ENCODE results near the gene IQCK. TPM values are rescaled to one million over a fixed set of nuclear protein-coding genes. Genes with fewer than 3 reads are reported as not detected.

The IQCK gene
- total RNA-seq, 2 donors from 2014 or later = 0.74 to 3.3 TPM

GRCh38 chr16:19766988-19767387 is 48.9 kb downstream of the IQCK start:
- Mint-ChIP-seq H3K4me3 (no peak overlapping the region), H3K36me3 (no peaks in the 10 kb centered on the region), H3K27ac (no peak overlapping the region), H3K4me1 (ENCODE audit: low read depth in 2 of 2) (no peaks in the 10 kb centered on the region), H3K27me3 (peaks cover 10 to 12% of the 10 kb centered on the region in 2 donors), H3K9me3 (no peaks in the 10 kb centered on the region)
- no peak for DNase-seq (ENCODE audit: low spot score)
- ATAC-seq = no peak

GRCh38 chr16:19767497-19767896 is 49.4 kb downstream of the IQCK start:
- no peak overlapping the region for H3K4me3 Mint-ChIP-seq
- H3K9me3 Mint-ChIP-seq = no peaks in the 10 kb centered on the region

GRCh38 chr16:19769239-19769638 is 51.2 kb downstream of the IQCK start:
- H3K9me3 Mint-ChIP-seq = no peaks in the 10 kb centered on the region
- no peak overlapping the region for H3K4me3 Mint-ChIP-seq
- H3K27me3 Mint-ChIP-seq = peaks cover 11 to 12% of the 10 kb centered on the region in 2 donors
- H3K4me1 Mint-ChIP-seq (ENCODE audit: low read depth in 2 of 2) = no peaks in the 10 kb centered on the region
- no peaks in the 10 kb centered on the region for H3K36me3 Mint-ChIP-seq
- no peak for DNase-seq (ENCODE audit: low spot score)
- H3K27ac Mint-ChIP-seq = no peak overlapping the region
- no peak for ATAC-seq

More at GRCh38 chr16:19767497-19767896, 49.4 kb downstream of the IQCK start:
- Mint-ChIP-seq H3K27ac (no peak overlapping the region), H3K4me1 (ENCODE audit: low read depth in 2 of 2) (no peaks in the 10 kb centered on the region), H3K36me3 (no peaks in the 10 kb centered on the region), H3K27me3 (peaks cover 9 to 12% of the 10 kb centered on the region in 2 donors)
- DNase-seq (ENCODE audit: low spot score) (no peak), ATAC-seq (no peak)

- peaks cover 12 to 13% of the 10 kb centered on the region in 2 donors for H3K27me3 Mint-ChIP-seq
- DNase-seq (ENCODE audit: low spot score) (no peak), ATAC-seq (no peak)
- no peaks in the 10 kb centered on the region for H3K9me3 Mint-ChIP-seq
- H3K36me3 Mint-ChIP-seq = no peaks in the 10 kb centered on the region
- H3K4me3 Mint-ChIP-seq = no peak overlapping the region
- no peak overlapping the region for H3K27ac Mint-ChIP-seq
- no peaks in the 10 kb centered on the region for H3K4me1 Mint-ChIP-seq (ENCODE audit: low read depth in 2 of 2)
Observed at GRCh38 chr16:19771040-19771439, 53.0 kb downstream of the IQCK start.

GRCh38 chr16:19771796-19772195 is 53.7 kb downstream of the IQCK start:
- H3K27ac Mint-ChIP-seq = no peak overlapping the region
- H3K4me3 Mint-ChIP-seq = no peak overlapping the region
- H3K9me3 Mint-ChIP-seq = no peaks in the 10 kb centered on the region
- H3K27me3 Mint-ChIP-seq = peaks cover 15 to 17% of the 10 kb centered on the region in 2 donors
- ATAC-seq (no peak), DNase-seq (ENCODE audit: low spot score) (no peak)
- no peaks in the 10 kb centered on the region for H3K36me3 Mint-ChIP-seq
- H3K4me1 Mint-ChIP-seq (ENCODE audit: low read depth in 2 of 2) = no peaks in the 10 kb centered on the region

- no peaks in the 10 kb centered on the region for H3K36me3 Mint-ChIP-seq
- no peaks in the 10 kb centered on the region for H3K4me1 Mint-ChIP-seq (ENCODE audit: low read depth in 2 of 2)
- H3K9me3 Mint-ChIP-seq = no peaks in the 10 kb centered on the region
- no peak overlapping the region for H3K4me3 Mint-ChIP-seq
- no peak for DNase-seq (ENCODE audit: low spot score)
- no peak overlapping the region for H3K27ac Mint-ChIP-seq
- ATAC-seq = no peak
- H3K27me3 Mint-ChIP-seq = peaks cover 13 to 18% of the 10 kb centered on the region in 2 donors
Observed at GRCh38 chr16:19774024-19774423, 56.0 kb downstream of the IQCK start.

- H3K4me1 Mint-ChIP-seq (ENCODE audit: low read depth in 2 of 2) = no peaks in the 10 kb centered on the region
- DNase-seq (ENCODE audit: low spot score) = no peak
- no peak overlapping the region for H3K4me3 Mint-ChIP-seq
- no peak for ATAC-seq
- H3K27ac Mint-ChIP-seq = no peak overlapping the region
- peaks cover 7 to 9% of the 10 kb centered on the region in 2 donors for H3K27me3 Mint-ChIP-seq
- H3K36me3 Mint-ChIP-seq = no peaks in the 10 kb centered on the region
- H3K9me3 Mint-ChIP-seq = no peaks in the 10 kb centered on the region
Observed at GRCh38 chr16:19776147-19776546, 58.1 kb downstream of the IQCK start.

GRCh38 chr16:19776565-19776964 is 58.5 kb downstream of the IQCK start:
- Mint-ChIP-seq H3K36me3 (no peaks in the 10 kb centered on the region), H3K27me3 (peaks cover 7 to 9% of the 10 kb centered on the region in 2 donors), H3K4me3 (no peak overlapping the region), H3K4me1 (ENCODE audit: low read depth in 2 of 2) (no peaks in the 10 kb centered on the region), H3K27ac (no peak overlapping the region), H3K9me3 (no peaks in the 10 kb centered on the region)
- no peak for DNase-seq (ENCODE audit: low spot score)
- no peak for ATAC-seq

- Mint-ChIP-seq H3K4me3 (no peak overlapping the region), H3K27me3 (peaks cover 5 to 7% of the 10 kb centered on the region in 2 donors), H3K27ac (no peak overlapping the region), H3K9me3 (no peaks in the 10 kb centered on the region), H3K4me1 (ENCODE audit: low read depth in 2 of 2) (no peaks in the 10 kb centered on the region), H3K36me3 (no peaks in the 10 kb centered on the region)
- ATAC-seq (no peak), DNase-seq (ENCODE audit: low spot score) (no peak)
Observed at GRCh38 chr16:19780321-19780720, 62.2 kb downstream of the IQCK start.

GRCh38 chr16:19781226-19781625 is 63.2 kb downstream of the IQCK start:
- H3K27me3 Mint-ChIP-seq = peaks cover 5 to 13% of the 10 kb centered on the region in 2 donors
- H3K4me3 Mint-ChIP-seq = no peak overlapping the region
- no peak overlapping the region for H3K27ac Mint-ChIP-seq
- no peaks in the 10 kb centered on the region for H3K9me3 Mint-ChIP-seq
- ATAC-seq (no peak), DNase-seq (ENCODE audit: low spot score) (no peak)
- H3K4me1 Mint-ChIP-seq (ENCODE audit: low read depth in 2 of 2) = no peaks in the 10 kb centered on the region
- no peaks in the 10 kb centered on the region for H3K36me3 Mint-ChIP-seq

GRCh38 chr16:19783363-19784182 is 65.5 kb downstream of the IQCK start:
- Mint-ChIP-seq H3K27ac (no peak overlapping the region), H3K9me3 (no peaks in the 10 kb centered on the region), H3K27me3 (peaks cover 2 to 10% of the 10 kb centered on the region in 2 donors), H3K4me3 (no peak overlapping the region), H3K4me1 (ENCODE audit: low read depth in 2 of 2) (no peaks in the 10 kb centered on the region), H3K36me3 (no peaks in the 10 kb centered on the region)
- ATAC-seq (no peak), DNase-seq (ENCODE audit: low spot score) (no peak)

GRCh38 chr16:19784183-19784736 is 66.2 kb downstream of the IQCK start:
- Mint-ChIP-seq H3K27me3 (peaks cover 0 to 10% of the 10 kb centered on the region in 2 donors), H3K9me3 (no peaks in the 10 kb centered on the region), H3K27ac (no peak overlapping the region), H3K4me3 (no peak overlapping the region), H3K36me3 (no peaks in the 10 kb centered on the region), H3K4me1 (ENCODE audit: low read depth in 2 of 2) (no peaks in the 10 kb centered on the region)
- ATAC-seq = no peak
- DNase-seq (ENCODE audit: low spot score) = no peak

GRCh38 chr16:19785081-19785480 is 67.0 kb downstream of the IQCK start:
- Mint-ChIP-seq H3K9me3 (no peaks in the 10 kb centered on the region), H3K36me3 (no peaks in the 10 kb centered on the region), H3K27me3 (peaks cover 0 to 10% of the 10 kb centered on the region in 2 donors), H3K4me3 (no peak overlapping the region), H3K4me1 (ENCODE audit: low read depth in 2 of 2) (no peaks in the 10 kb centered on the region), H3K27ac (no peak overlapping the region)
- ATAC-seq (peak in 1 of 2 donors; percentile 43), DNase-seq (ENCODE audit: low spot score) (no peak)

- no peak for ATAC-seq
- no peaks in the 10 kb centered on the region for H3K36me3 Mint-ChIP-seq
- H3K4me1 Mint-ChIP-seq (ENCODE audit: low read depth in 2 of 2) = no peaks in the 10 kb centered on the region
- H3K9me3 Mint-ChIP-seq = no peaks in the 10 kb centered on the region
- no peak overlapping the region for H3K4me3 Mint-ChIP-seq
- H3K27ac Mint-ChIP-seq = no peak overlapping the region
- DNase-seq (ENCODE audit: low spot score) = no peak
- H3K27me3 Mint-ChIP-seq = peaks cover 0 to 10% of the 10 kb centered on the region in 2 donors
Observed at GRCh38 chr16:19785512-19786130, 67.5 kb downstream of the IQCK start.

Data from natural killer cell treated with Interleukin-12 subunit alpha and Interleukin-12 subunit beta and Interleukin-15 and Interleukin-18, amount 100 ng/mL, for 72 hours (primary cell).